Suprapubic skin (tissue), 3 donors: ENCODE results near the gene UQCC5.
A peak's percentile ranks its signal among the peaks of the same experiment; 100 is the strongest.

Experiments used
- CTCF ChIP-seq, 2 donors: fragments of 200-600 bp in 1 of 2; fragments of 450-650 bp in 1 of 2; sonication (generic) in 1 of 2; IDR thresholded peaks; one replicate each; pipeline ENCODE4 v1.5.1; 2016 to 2019; ENCODE audit warnings: antibody characterized with exemption in 2 of 2, mild to moderate bottlenecking in 1 of 2, moderate library complexity in 1 of 2
- POLR2A ChIP-seq, 2 donors: fragments of 450-650 bp; IDR thresholded peaks; one replicate each; pipeline ENCODE4 v1.6.1; 2017; ENCODE audit warnings: antibody characterized with exemption in 2 of 2, mild to moderate bottlenecking in 2 of 2, moderate library complexity in 2 of 2

DNA sequence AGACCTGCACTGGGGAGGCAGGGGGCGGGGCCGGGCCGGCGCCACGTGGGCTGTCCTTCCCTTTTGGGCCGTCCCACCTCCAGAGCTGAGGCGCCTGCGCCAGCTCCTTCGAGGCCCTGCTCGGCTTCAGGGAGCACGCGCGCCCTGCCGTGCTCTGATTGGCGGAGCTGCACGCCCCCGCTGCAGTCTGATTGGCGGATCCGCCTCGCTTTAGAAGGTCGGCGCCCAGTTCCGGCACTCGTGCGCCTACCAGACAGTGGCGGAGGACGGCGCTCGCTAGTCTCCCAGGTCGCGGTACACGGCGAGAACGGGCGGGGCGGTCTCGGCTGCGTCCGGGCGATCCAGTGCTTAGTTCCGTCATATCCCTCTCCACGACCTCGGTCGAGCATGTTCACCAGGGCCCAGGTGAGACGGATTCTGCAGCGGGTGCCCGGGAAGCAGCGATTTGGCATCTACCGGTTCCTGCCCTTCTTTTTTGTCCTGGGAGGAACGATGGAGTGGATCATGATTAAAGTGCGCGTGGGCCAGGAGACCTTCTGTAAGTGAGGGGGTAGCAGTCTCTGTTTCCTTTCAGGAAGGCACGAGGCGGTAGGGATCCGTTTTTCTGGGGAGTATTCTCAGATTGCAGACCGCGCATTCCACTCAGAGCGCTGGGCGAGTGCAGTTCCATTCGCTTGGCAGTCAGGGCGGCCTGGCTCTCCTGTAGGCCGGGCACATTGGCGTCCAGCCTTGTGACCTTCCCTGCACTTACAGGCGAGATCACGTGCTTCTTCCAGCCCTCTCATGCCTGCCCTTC lies at the start of gene UQCC5:
- no peak for TF ChIP-seq CTCF (IDR thresholded peaks at IDR 0.05)
- TF ChIP-seq POLR2A (IDR thresholded peaks at IDR 0.05): peak; percentile 73 to 88
